Limb (tissue), 2 donors: ENCODE measurements around the gene TMEM87A.
A peak's percentile ranks its signal among the peaks of the same experiment; 100 is the strongest.
"Not testable (repeated sequence)": the region's sequence is repeated elsewhere in the genome, so short reads cannot be mapped to it uniquely, and the experiment has no call there.

Source experiments
- DNase-seq, 2 donors: peaks; one replicate each; pipeline ENCODE4 v3.0.0-alpha.2; 2016; ENCODE audit errors: extremely low spot score in 2 of 2

TMEM87A gene

GRCh38 chr15:42272939-42273899, at the start of gene TMEM87A, which contains the start of gene GANC:
TMEM87A (minus strand) TSS chr15:42273433; CDS start chr15:42273398, 35 bp downstream.
GANC (plus strand) TSS chr15:42273201; CDS start chr15:42274482, 1,281 bp downstream.
- DNase-seq, result peak; percentile 96 to 99

GRCh38 chr15:42319206-42319605, 46.0 kb upstream of the TMEM87A start:
- DNase-seq, result no peak

GRCh38 chr15:42316282-42316805, 43.1 kb upstream of the TMEM87A start:
- not testable (repeated sequence) for DNase-seq

- DNase-seq, result no peak
These were observed 42.3 kb upstream of the TMEM87A start for GRCh38 chr15:42315521-42315920.

GRCh38 chr15:42314818-42315217, 41.6 kb upstream of the TMEM87A start:
- DNase-seq, result no peak

- DNase-seq, result no peak
These were observed 40.2 kb upstream of the TMEM87A start for GRCh38 chr15:42313463-42313862.

GRCh38 chr15:42306681-42307080, 33.4 kb upstream of the TMEM87A start:
- no peak for DNase-seq

GRCh38 chr15:42301004-42301403, 27.8 kb upstream of the TMEM87A start:
- not testable (repeated sequence) for DNase-seq

GRCh38 chr15:42289166-42289565, 15.9 kb upstream of the TMEM87A start:
- no peak for DNase-seq

- DNase-seq, result no peak
These were observed 14.7 kb upstream of the TMEM87A start for GRCh38 chr15:42287931-42288330.

GRCh38 chr15:42286445-42287029, 13.3 kb upstream of the TMEM87A start:
- DNase-seq, result no peak

GRCh38 chr15:42285034-42285433, 11.8 kb upstream of the TMEM87A start:
- no peak for DNase-seq

GRCh38 chr15:42284551-42284950, 11.3 kb upstream of the TMEM87A start:
- no peak for DNase-seq

- DNase-seq, result no peak
These were observed 10.4 kb upstream of the TMEM87A start for GRCh38 chr15:42283671-42284070.

GRCh38 chr15:42282926-42283325, 9.7 kb upstream of the TMEM87A start:
- no peak for DNase-seq

- no peak for DNase-seq
These were observed 9.1 kb upstream of the TMEM87A start for GRCh38 chr15:42282344-42282743.

GRCh38 chr15:42279234-42279723, 6.0 kb upstream of the TMEM87A start:
- no peak for DNase-seq

GRCh38 chr15:42276762-42277161, 3.5 kb upstream of the TMEM87A start:
- DNase-seq, result no peak

GRCh38 chr15:42275780-42276391, 2.7 kb upstream of the TMEM87A start:
- DNase-seq, result no peak

GRCh38 chr15:42274702-42274989, 1.4 kb upstream of the TMEM87A start:
- DNase-seq, result peak in 1 of 2 donors; percentile 28

GRCh38 chr15:42273900-42274701, 868 bp upstream of the TMEM87A start:
- DNase-seq, result peak; percentile 34 to 69
